Activated T-helper 1 cell treated with anti-CD3 and anti-CD28 coated beads, Interleukin-2, amount 50 U/mL, for 16 hours (primary cell): ENCODE measurements around the gene SPAG16.

Experiments
- DNase-seq, 2 donors: peaks; one replicate each; pipeline ENCODE4 v3.0.0-alpha.2; 2020; ENCODE audit warnings: low read depth in 1 of 2, low spot score in 1 of 2

The SPAG16 gene

DNA sequence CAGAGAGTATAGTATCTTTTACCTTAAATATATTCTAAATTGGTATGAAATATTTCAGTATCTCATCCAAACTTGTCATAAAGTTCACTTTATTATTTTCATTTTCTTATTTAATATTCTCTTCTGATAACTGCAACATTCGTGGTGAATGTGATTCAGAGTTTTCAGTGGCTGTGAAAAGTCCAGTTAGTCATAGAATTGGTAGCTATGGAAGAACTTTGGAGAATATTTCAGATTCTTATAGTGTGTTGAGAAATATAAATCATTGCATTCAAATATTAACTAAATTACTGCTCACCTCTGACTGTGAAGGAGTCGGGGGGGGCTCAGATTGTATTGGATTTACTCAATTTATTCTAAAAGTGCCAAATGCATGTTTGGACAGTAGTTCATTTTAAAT lies 948.0 kb downstream of the SPAG16 start:
- DNase-seq: no peak

DNA sequence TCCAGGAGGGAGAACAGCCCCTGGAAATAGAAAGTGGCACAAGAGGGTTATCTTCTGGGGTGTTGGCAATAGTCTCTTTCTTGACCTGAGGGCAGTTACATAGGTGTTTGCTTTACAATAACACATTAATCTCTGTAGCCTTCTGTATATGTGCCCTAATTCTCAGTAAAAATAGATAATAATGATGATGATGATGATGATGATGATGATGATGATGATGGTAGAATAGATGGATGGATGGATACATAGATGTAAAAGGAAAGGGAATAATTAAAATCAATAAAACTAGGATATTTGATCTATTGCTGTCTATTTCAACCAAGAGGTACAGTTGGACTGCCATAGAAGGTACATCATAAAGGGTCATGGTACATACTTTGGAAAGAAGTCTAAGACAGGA lies 948.9 kb downstream of the SPAG16 start:
- DNase-seq: no peak

GRCh38 chr2:214242797-214243196 lies 958.5 kb downstream of the SPAG16 start:
- DNase-seq: no peak

DNA sequence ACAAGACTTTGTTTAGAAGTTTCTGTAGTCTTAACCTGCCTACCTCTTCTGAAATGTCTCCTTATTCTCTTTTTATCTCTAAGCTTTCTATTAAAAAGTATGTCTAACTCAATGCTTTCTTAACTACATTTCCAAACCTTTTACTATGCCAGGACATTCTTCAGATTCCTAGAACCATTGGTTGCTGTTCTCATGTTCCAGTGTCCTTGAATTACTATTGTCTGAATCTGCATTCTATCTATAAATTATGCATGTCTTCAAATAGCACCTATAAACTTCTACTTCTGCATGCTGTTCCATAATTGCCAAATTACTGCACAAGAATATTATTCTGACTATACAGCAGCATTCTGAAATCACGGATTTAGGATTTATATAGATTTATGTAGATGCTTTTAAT lies 960.6 kb downstream of the SPAG16 start:
- no peak for DNase-seq

DNA sequence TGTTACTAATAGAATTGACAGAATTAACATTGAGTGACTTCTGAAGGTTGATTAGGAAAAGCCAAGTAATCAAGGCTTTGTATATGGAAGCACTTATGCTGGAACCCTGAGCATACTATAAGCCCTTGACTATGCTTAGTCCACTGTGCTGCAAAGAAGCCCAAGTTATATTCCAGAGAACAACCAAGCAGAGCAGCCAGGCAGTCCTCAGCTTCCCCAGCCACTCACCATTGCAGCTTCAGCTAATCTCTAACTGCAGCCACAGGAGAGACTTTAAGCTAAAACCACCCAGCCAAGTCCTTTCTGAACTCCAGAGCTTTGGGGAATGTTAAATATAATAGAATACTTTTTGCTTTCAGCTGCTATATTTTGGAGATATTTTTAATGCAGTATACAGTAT lies 962.2 kb downstream of the SPAG16 start:
- DNase-seq: no peak

DNA sequence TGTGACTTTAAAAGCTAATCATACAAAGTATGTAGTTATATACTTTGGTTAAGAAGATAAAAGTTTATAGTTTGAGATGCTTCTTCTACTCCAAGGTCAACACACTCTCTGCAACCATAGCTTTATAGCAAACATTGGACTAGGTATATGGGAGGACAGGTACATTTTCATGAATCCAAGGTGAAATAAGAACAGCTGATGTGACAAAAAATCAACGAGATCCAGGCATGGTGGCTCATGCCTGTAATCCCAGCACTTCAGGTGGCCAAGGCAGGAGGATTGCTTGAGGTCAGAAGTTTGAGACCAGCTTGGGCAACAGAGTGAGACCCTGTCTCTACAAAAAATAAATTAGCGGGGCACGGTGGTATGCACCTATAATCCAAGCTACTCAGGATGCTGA lies 963.3 kb downstream of the SPAG16 start:
- DNase-seq: no peak

DNA sequence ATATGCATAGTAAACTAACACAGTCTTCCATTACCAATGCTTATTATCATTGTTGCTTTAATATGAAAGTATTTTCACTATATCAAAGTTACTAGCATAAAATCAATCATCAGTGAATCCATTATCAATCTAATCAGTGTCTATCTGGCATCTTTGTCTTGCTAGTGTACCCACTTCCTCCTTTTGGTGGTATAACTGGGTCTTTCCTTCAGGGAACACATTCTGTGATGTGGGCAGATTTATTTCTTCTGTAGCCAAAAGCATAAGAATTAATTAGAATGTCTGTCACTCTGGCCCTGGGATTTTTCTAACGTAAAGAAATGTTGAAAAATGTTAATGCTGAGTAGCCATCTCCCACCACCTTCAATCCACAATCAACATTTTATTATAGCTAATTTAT lies 970.8 kb downstream of the SPAG16 start:
- DNase-seq: no peak

DNA sequence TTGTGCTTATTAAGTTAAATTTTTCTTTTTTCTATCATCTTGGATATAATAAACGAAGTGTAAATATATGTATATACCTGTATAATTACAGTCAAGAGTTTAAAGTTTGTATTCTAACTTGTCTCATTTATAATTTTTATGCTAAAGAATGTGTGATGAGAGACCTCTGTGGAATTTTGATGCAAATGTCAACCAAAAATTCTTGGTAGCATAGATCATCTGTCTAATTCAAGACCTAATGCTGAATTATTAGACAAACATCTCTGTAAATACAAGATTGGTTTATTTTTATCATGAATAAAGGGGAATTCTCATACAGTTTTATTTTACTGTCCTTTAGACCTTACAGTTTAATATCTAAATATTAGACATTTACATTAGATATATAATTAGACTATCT lies 977.4 kb downstream of the SPAG16 start:
- no peak for DNase-seq

DNA sequence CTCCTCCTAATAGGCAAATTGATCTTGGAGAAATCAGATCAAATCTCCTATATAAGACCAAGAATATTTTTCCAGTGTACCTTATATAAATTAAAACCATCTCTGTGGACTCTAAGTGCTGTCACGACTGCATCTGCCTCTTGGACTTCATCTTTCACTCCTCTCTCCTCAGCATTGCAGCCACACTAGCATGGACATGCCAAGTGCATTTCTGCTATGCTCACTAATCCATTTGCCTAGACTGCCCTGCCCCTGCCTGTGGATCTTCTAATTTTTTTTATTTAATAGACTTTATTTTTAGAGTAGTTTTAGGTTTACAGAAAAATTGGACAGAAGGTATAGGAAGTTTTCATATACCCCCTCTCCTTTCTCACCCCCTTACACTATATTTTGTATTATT lies 979.9 kb downstream of the SPAG16 start:
- DNase-seq: no peak

- DNase-seq: no peak
Observed at GRCh38 chr2:214265991-214266489, 981.8 kb downstream of the SPAG16 start.

GRCh38 chr2:214277880-214278279 lies 993.6 kb downstream of the SPAG16 start:
- no peak for DNase-seq

DNA sequence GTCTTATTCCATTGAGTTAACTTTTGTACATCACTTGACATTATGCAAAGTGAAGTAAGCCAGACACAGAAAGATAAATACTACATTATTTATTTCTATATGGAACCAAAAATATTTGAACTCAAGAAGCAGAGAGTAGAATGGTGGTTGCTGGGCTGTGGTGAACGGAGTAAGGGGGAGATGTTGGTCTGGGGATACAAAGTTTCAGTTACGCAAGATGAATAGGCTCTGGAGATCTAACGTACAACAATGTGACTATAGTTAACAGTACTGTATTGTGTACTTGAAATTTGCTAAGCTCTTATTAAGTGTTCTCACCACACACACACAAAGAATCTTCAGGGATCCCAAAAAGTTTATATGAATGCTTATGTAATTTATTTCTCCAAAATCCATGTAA lies 1001.7 kb downstream of the SPAG16 start:
- no peak for DNase-seq

DNA sequence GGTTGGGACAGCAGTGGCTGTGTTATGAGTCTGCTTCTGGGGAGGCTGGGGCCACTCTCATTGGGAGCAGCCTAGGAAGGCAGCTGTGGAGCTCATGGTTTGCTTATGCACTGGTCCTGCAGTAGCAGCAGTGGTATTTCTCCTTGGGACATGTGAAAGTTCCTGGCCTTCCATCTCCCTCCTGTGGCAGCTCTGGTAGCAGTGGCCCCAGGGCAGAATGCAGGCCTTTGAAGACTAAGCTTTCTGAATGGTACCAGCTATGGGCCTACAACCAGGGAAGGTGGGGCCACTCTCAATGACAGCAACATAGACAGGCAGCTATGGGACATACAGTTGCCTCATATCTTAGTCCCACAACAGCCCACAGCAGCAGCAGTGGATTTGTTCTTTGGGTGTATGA lies 1009.3 kb downstream of the SPAG16 start:
- no peak for DNase-seq

GRCh38 chr2:214294426-214294825 lies 1010.2 kb downstream of the SPAG16 start:
- no peak for DNase-seq

DNA sequence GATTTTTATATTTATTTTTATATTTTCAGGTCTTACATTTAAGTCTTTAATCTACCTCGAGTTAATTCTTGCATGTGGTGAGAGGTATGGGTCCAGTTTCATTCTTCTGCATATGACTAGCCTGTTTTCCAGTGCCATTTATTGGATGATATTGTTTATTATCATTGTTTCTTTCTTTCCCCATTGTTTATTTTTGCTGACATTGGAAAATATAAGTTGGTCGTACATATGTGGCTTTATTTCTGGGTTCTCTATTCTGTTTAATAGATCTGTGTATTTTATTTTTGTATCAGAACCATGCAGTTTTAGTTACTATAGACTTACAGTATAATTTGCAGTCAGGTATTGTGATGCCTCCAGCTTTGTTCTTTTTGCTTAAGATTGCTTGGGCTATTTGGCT lies 1013.2 kb downstream of the SPAG16 start:
- DNase-seq: no peak

GRCh38 chr2:214310319-214310718 lies 1026.1 kb downstream of the SPAG16 start:
- no peak for DNase-seq

DNA sequence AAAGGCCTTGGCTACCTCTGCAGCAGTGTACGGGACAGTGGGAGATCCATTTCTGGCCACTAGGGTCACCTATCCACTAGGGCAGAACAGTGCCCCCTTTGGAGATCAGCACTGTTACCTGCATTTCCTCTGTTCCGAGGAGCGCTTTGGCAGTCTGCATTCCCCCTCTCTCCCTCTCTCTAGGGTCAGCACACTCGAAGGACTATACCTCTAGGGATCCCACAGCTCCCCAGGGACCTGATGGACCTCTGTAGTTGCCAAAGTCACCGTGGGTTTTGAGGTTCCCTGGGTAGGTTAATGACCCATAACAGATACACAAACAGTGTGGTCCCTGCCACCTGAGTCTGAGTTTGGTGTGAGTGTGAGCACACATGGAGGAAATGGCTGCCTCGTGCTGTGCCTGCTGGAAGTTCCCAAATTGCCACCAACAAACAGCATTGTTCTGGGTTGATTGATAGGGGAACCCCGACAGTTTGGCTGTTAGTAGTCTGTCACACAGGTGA lies 1026.8 kb downstream of the SPAG16 start:
- no peak for DNase-seq

- no peak for DNase-seq
Observed at GRCh38 chr2:214311931-214312749, 1027.9 kb downstream of the SPAG16 start.

DNA sequence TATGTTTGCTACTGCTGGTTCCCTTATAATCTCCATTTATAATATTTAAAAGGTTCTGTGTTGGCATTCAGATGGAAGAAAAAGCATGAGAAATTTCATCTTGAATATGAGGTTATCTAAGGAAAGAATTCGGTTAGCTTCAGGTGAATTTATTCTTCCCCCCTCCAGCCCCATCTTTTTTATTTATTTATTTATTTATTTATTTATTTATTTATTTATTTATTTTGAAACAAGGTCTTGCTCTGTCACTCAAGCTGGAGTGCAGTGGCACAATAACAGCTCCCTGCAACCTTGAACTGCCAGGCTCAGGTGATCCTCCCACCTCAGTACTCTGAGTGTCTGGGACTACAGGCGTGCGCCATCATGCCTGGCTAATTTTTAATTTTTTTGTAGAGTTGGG lies 1031.1 kb downstream of the SPAG16 start:
- DNase-seq: no peak

GRCh38 chr2:214320211-214320610 lies 1035.9 kb downstream of the SPAG16 start:
- DNase-seq: no peak

DNA sequence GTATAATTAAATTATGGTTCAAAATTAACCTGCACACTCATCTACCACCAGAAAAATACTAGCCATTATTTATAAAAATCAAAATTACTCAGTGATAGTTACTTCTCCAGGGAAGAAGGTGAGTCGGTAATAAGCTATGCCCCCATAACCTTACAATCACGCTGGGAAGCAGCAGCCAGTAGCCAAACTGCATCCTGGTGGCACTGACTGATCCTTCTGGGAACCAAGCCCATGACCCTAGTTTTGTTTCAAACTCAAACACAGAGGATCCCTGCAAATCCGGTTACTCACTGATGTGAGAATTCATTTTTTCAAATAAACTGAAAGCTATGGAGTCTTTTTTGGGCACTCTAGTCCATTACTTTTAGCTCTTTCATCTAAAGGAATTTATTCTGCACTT lies 1038.4 kb downstream of the SPAG16 start:
- DNase-seq: no peak

GRCh38 chr2:214325404-214325803 lies 1041.1 kb downstream of the SPAG16 start:
- no peak for DNase-seq

- no peak for DNase-seq
Observed at GRCh38 chr2:214328941-214329340, 1044.7 kb downstream of the SPAG16 start.
